ENCODE results near the gene SNAP25. TPM values are rescaled to one million over a fixed set of nuclear protein-coding genes. Genes with fewer than 3 reads are reported as not detected.

Gene SNAP25
- total RNA-seq, 1 experiment from 2014 or later: not detected

- no peak for DNase-seq
- Histone ChIP-seq H3F3A (ENCODE audit: insufficient read depth, low read depth) (no peaks in the 10 kb centered on the region), H3K9me3 (ENCODE audit: insufficient read depth, low read depth) (no peaks in the 10 kb centered on the region), H3K9me2 (ENCODE audit: insufficient read depth) (no peaks in the 10 kb centered on the region; the same call in 1 of the 2 replicates), H3K4me2 (no peak overlapping the region), H4K20me1 (ENCODE audit: insufficient read depth) (no peaks in the 10 kb centered on the region), H3K27ac (no peak overlapping the region), H3K36me3 (ENCODE audit: low read depth) (no peaks in the 10 kb centered on the region), H3K4me3 (no peak overlapping the region), H3K79me2 (ENCODE audit: low read depth) (no peaks in the 10 kb centered on the region), H2AFZ (no peak overlapping the region), H3K4me1 (replicated peaks; ENCODE audit: insufficient read depth) (no peaks in the 10 kb centered on the region), H3K27me3 (ENCODE audit: insufficient read depth, low read depth) (no peaks in the 10 kb centered on the region)
- ChIA-PET CTCF (no interaction called here), POLR2A (ENCODE audit: unreplicated experiment) (no interaction called here)
- no TSS peak for BruUV-seq (replicated peaks)
- TF ChIP-seq EZH2 (IDR thresholded peaks at IDR 0.05; ENCODE audit: low read depth) (no peak), CTCF (conservative IDR thresholded peaks at IDR 0.05) (no peak)
- intact Hi-C loops (cut with micrococcal nuclease; ENCODE audit: unreplicated experiment): no loop called here
These were observed 120.0 kb downstream of the SNAP25 start for GRCh38 chr20:10338426-10339180.

- H3K79me2 ChIP-seq (ENCODE audit: low read depth): no peaks in the 10 kb centered on the region
- H3K27ac ChIP-seq: no peak overlapping the region
- no peaks in the 10 kb centered on the region for H3K4me1 ChIP-seq (replicated peaks; ENCODE audit: insufficient read depth)
- DNase-seq: no peak
- no peaks in the 10 kb centered on the region for H3K36me3 ChIP-seq (ENCODE audit: low read depth)
- H3K4me2 ChIP-seq: no peak overlapping the region
- POLR2A ChIA-PET (ENCODE audit: unreplicated experiment): no interaction called here
- intact Hi-C loops (cut with micrococcal nuclease; ENCODE audit: unreplicated experiment): no loop called here
- no peaks in the 10 kb centered on the region for H3K9me3 ChIP-seq (ENCODE audit: insufficient read depth, low read depth)
- no peak overlapping the region for H2AFZ ChIP-seq
- H3K27me3 ChIP-seq (ENCODE audit: insufficient read depth, low read depth): no peaks in the 10 kb centered on the region
- H3F3A ChIP-seq (ENCODE audit: insufficient read depth, low read depth): no peaks in the 10 kb centered on the region
- no peaks in the 10 kb centered on the region for H4K20me1 ChIP-seq (ENCODE audit: insufficient read depth)
- no peaks in the 10 kb centered on the region for H3K9me2 ChIP-seq (ENCODE audit: insufficient read depth)
- no peak for TF ChIP-seq CTCF (conservative IDR thresholded peaks at IDR 0.05)
- no peak for TF ChIP-seq EZH2 (IDR thresholded peaks at IDR 0.05; ENCODE audit: low read depth)
- no TSS peak for BruUV-seq (replicated peaks)
- no peak overlapping the region for H3K4me3 ChIP-seq
- CTCF ChIA-PET: no interaction called here
These were observed 121.0 kb downstream of the SNAP25 start for GRCh38 chr20:10339609-10340008.

- no peaks in the 10 kb centered on the region for H3K27me3 ChIP-seq (ENCODE audit: insufficient read depth, low read depth)
- TF ChIP-seq CTCF (conservative IDR thresholded peaks at IDR 0.05) (no peak), EZH2 (IDR thresholded peaks at IDR 0.05; ENCODE audit: low read depth) (no peak)
- H3K4me2 ChIP-seq: no peak overlapping the region
- H3K27ac ChIP-seq: no peak overlapping the region
- H3K79me2 ChIP-seq (ENCODE audit: low read depth): no peaks in the 10 kb centered on the region
- ChIA-PET CTCF (no interaction called here), POLR2A (ENCODE audit: unreplicated experiment) (interaction anchor here (0.6 kb wide), 1 partner anchor 35 kb away, joined by 3 read pairs; no protein-coding TSS in a partner anchor)
- H2AFZ ChIP-seq: no peak overlapping the region
- intact Hi-C loops (cut with micrococcal nuclease; ENCODE audit: unreplicated experiment): no loop called here
- no peaks in the 10 kb centered on the region for H4K20me1 ChIP-seq (ENCODE audit: insufficient read depth)
- no peaks in the 10 kb centered on the region for H3K9me2 ChIP-seq (ENCODE audit: insufficient read depth)
- no peaks in the 10 kb centered on the region for H3K9me3 ChIP-seq (ENCODE audit: insufficient read depth, low read depth)
- no peak for DNase-seq
- H3K4me1 ChIP-seq (replicated peaks; ENCODE audit: insufficient read depth): no peaks in the 10 kb centered on the region
- BruUV-seq (replicated peaks): no TSS peak
- H3F3A ChIP-seq (ENCODE audit: insufficient read depth, low read depth): no peaks in the 10 kb centered on the region
- H3K36me3 ChIP-seq (ENCODE audit: low read depth): no peaks in the 10 kb centered on the region
- no peak overlapping the region for H3K4me3 ChIP-seq
These were observed 123.5 kb downstream of the SNAP25 start for GRCh38 chr20:10342152-10342551.

Data from PC-9 (cell line).